RCC 7860 (cell line): ENCODE data around the gene PNPLA7.
"Not testable (repeated sequence)": the region's sequence is repeated elsewhere in the genome, so short reads cannot be mapped to it uniquely, and the experiment has no call there.

ENCODE experiments used
- DNase-seq: peaks from one replicate; pipeline ENCODE4 v3.0.0-alpha.2; 2015; ENCODE audit warnings: low spot score
- FAIRE-seq: peaks from 2 replicates; lab custom pipeline; 2012; peaks lifted over from hg19 to GRCh38; lab: Jason Lieb, UNC

PNPLA7 gene

DNA sequence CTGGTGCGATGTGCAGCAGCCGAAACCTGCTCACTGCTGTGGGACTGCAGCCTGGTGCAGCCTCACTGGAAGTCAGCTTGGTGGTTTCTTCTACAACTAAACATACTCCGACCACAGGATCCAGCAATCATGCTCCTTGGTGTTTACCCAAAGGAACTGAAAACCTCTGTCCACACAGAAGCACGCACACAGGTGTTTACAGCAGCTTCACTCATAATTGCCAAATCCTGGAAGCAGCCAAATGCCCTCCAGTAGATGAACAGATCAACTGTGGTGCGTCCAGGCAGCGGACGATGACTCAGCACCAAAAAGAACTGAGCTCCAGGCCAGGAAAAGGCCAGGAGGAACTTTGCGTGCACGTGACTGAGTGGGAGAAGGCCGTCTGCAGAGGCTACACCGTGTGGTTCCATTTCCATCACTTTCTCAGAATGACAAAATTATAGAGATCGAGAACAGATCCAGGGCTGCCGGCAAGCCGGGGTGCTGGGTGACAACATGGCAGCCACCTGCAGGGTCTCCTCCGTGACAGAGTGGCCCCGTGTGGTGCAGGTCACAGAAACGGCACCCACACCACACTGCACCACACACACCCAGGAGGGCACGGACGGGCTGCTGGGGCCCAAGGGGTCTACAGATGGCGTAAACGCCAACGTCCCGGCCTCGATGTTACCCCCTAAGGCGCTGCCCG lies 68.0 kb downstream of the PNPLA7 start:
- peak; percentile 20 for DNase-seq
- FAIRE-seq: no peak

DNA sequence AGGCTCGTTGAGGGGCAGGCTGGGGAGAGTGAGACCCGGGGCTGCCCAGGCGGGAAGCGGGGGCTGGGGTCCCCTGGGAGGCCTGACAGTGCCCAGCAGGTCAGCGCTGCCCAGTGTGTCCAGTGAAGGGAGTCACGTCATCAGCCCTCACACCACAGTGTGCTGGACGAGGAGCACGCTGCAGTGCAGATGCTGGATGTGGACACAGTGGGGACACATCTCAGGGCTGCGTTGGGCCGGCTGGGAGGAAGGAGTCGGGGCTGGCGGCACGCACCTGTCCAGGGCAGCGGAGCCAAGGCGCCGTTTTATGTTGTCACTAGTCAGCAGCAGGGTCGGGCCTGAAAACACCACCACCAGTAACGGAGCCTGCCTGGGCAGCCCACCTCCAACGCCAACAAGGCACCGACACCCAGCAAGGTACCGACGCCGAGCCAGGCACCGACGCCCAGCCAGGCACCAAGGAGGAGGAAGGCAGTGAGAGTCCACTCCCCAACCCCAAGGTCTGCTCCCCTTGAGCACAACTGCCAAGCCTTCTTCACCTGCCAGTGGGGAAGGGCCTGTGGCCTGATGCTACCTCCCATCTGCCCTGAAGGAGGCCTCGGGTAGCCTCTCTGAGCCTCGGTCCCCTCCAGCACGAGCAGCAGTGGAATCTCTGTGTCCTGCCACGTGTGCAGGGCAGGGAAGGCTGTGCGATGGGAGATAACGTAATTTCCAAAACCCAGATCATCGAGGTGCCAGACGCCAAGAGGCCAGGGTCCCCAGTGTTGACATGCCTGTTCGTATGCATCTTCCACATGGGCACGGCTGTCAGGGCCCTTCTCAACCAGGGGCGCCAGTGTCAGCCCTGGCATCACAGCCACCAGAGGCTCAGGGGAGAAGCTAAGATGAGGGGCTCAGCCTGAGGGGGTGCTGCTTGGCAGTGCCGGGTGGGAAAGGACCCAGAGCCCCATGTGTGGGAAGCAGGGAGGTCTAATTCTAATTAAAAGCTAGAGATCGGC lies 69.2 kb downstream of the PNPLA7 start:
- DNase-seq: no peak
- no peak for FAIRE-seq

GRCh38 chr9:137479892-137480685 lies 70.1 kb downstream of the PNPLA7 start:
- no peak for FAIRE-seq
- no peak for DNase-seq

- DNase-seq (no peak), FAIRE-seq (no peak)
Measured at GRCh38 chr9:137478962-137479861, 71.0 kb downstream of the PNPLA7 start.

DNA sequence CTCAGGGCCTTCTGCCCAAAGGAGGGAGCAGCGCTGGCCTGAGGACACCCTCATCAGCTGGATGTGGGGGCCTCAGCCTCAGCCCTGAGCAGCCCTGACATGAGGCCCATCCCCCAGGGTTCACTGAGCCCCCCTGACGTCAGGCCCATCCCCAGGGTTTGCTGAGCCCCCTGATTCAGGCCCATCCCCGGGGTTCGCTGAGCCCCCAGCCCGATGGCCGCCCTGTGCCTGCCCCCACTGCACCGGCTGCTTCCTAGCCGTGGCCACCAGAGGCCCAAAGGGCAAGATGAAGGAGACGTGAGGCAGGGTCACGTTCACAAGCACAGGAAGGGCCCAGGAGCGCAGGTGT lies 71.6 kb downstream of the PNPLA7 start:
- FAIRE-seq: no peak

GRCh38 chr9:137477778-137478612 lies 72.2 kb downstream of the PNPLA7 start:
- DNase-seq (no peak), FAIRE-seq (no peak)

More for the DNA sequence above, 71.6 kb downstream of the PNPLA7 start:
- DNase-seq: no peak

GRCh38 chr9:137476856-137477255 lies 73.3 kb downstream of the PNPLA7 start:
- FAIRE-seq (no peak), DNase-seq (no peak)

DNA sequence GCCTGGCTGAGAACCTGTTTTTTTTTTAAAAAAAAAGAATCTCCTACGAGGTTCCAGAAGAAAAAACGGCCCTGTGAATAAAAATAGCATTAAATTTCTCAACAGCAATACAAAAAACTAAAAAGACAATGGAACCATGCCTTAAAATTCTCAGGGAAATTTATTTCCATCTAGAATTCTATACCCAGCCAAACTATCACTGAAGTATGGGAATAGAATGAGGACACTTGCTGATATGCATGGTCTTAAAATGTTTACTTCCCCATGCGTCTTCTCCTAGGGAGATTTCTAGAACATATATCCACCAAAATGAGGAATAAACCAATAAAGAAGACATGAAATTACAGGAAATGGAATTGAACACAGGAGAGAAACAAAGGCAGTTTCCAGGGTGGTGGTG lies 74.5 kb downstream of the PNPLA7 start:
- no peak for FAIRE-seq
- no peak for DNase-seq

GRCh38 chr9:137474271-137474670 lies 75.9 kb downstream of the PNPLA7 start:
- DNase-seq: no peak
- no peak for FAIRE-seq

DNA sequence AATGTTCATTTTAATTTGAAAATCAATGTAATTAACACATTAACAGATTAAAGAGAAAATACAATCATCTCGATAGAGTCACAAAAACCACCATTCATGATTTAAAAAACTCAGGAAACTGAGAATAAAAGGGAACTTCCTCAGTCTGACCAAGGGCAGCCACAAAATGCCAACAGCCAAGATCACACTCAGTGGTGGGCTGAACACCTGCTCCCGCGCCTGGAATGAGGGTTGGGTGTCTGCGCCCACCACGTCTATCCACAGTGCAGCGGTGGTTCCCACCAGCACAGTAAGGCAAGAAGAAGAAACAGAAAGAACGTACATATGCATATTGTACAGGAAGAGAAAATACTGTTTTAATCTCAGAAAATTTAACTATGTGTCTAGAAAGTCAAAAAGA lies 79.4 kb downstream of the PNPLA7 start:
- FAIRE-seq (no peak), DNase-seq (no peak)

- DNase-seq: no peak
- FAIRE-seq: no peak
Measured at GRCh38 chr9:137467896-137468295, 82.3 kb downstream of the PNPLA7 start.

DNA sequence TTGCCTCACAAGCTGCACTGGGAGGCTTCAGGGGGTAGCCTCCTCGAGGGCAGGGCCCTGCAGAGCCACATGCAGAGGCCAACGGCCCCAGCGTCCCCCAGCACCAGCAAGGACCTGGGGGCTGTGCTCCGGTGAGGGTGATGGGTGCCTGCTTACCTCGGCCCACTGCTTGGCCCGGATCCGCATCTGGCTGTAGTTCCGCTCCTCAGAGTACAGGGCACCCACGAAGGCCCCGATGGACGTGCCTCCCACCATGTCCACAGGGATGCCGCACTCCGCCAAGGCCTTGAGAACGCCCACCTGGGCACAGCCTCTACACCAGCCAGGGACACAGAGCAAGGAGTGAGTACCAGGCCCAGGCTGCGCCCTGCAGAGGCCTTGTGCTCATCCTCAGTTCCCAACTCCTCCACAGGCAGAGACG lies 83.0 kb downstream of the PNPLA7 start:
- DNase-seq: no peak
- FAIRE-seq: no peak

- DNase-seq, FAIRE-seq: not testable (repeated sequence)
Measured at GRCh38 chr9:137466389-137467085, 83.7 kb downstream of the PNPLA7 start.

DNA sequence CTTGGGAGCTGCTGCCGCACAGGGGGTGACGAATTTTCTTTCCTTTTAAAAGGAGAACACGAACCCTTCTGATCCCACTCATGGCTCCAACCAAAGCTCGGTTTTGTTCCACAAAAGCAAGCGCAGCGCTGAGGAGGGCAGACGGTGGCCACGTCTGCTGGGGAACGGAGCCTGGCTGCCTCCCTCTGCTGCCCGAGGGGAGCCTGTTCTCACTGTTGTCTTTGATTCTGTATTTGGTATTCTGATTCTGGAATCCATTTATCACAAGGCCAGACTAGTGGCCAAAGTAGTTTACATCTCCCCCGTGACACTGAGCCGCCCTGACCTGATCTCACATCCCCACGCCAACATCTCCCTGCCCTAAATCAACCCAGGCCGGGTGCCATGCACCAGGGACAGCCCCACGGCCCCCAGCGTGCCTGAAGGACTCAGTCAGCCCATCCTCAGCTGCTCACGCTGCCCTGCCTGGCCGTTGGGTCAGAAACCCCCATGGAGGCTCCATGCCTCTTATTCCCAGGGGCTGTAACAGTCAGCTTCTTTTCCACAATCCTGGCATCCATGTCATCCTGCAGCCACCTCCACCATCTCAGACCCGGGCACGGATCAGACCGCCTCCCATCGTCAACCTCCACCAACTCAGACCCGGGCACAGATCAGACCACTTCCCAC lies 84.3 kb downstream of the PNPLA7 start:
- no peak for FAIRE-seq
- DNase-seq: no peak

DNA sequence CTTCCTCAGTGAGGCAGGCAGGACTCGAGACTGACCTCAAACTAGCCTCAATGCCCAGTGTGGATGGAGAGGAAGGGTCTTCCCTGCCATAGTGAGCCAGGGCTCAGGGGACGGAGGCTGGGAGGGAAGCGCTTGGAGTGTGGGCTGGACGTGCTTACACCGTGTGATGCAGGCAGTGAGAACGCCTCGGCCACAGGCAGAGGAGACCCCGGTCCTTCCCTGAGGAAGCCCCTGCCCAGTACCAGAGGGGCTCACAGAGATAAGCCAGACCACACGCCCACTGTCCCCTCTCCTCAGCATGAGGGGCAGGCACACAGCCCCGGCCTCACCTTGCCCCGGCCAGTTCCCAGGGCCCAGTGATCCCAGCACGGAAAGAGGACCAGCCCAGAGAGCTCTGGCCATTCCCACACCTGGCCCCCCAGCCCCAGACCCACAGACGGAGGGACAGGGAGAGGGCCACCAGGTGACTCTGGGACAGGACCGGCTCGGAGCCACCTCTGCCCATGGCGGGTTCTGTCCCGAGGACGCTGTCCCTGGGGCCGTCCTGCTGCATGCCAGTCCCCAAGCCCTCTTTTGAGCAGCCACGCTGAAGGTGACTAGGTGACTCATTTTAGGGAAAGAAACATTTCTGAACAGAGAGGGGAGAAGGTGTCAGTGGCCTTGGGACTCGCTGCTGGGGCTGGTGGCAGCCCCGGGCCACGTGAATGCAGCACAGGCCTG lies 85.0 kb downstream of the PNPLA7 start:
- DNase-seq (no peak), FAIRE-seq (no peak)

DNA sequence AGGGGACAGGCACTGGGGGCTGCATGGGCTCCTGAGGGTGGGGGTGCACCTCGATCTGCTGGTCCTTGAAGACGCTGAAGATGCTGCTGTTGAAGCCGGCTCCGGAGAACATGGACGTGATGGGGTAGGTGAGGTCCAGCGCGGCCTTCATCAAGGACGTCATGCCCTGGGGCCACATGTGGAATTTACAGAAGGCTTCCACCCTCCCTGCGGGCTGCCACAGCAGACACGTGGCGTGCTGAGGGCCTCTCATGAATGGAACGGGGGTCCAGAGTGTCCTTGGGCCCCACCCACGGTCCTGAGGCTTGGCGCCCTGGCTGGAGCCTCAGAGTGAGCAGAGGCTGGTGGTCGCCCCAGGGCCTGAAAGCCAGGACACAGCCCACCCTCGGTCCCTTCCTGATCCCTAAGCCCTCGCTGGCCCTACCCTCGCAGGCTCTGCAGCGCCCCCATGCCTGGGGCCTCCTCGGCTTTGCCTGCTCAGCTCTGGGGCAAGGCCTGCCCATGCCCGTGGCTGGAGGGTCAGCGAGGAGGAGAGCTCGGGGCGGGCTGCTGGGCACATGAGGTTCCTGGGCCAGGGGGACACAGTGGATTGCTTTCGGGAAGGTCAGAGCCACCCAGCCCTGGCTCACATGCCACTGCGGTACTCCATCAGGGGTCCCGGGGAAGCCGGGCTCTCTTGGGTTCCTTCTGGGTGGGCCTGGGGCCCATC lies 85.8 kb downstream of the PNPLA7 start:
- no peak for FAIRE-seq
- DNase-seq: no peak

- FAIRE-seq (no peak), DNase-seq (no peak)
Measured at GRCh38 chr9:137463931-137464290, 86.3 kb downstream of the PNPLA7 start.
